Transverse colon (tissue), 4 donors: Measurements from ENCODE around the gene ANXA2R. TPM values are rescaled to one million over a fixed set of nuclear protein-coding genes. Genes with fewer than 3 reads are reported as not detected.
"Not testable (repeated sequence)": the region's sequence is repeated elsewhere in the genome, so short reads cannot be mapped to it uniquely, and the experiment has no call there.

Experiments
- DNase-seq: peaks from one replicate; pipeline ENCODE4 v3.0.0-alpha.2; 2019
- H3K27ac ChIP-seq, 4 donors: fragments of 200-600 bp; sonication (generic); 2 replicates each; pipeline ENCODE4 v1.5.1; 2016 to 2018; ENCODE audit warnings: inconsistent platforms in 4 of 4
- H3K27me3 ChIP-seq: fragments of 200-600 bp; sonication (generic); 2 replicates; pipeline ENCODE4 v1.5.1; 2017; ENCODE audit warnings: inconsistent platforms
- H3K36me3 ChIP-seq, 4 donors: fragments of 200-600 bp; sonication (generic); 2 replicates each; pipeline ENCODE4 v1.5.1; 2017 to 2019; ENCODE audit warnings: inconsistent platforms in 4 of 4
- H3K4me1 ChIP-seq, 4 donors: fragments of 200-600 bp; sonication (generic); 2 replicates each; pipeline ENCODE4 v1.5.1; 2017 to 2020; ENCODE audit warnings: inconsistent platforms in 4 of 4
- H3K4me3 ChIP-seq, 4 donors: fragments of 200-600 bp; sonication (generic); 1 replicate in 1 of 4; 2 replicates in 3 of 4; pipeline versions ENCODE4 v1.5.1 to v1.6.1; 2017 to 2019; ENCODE audit warnings: inconsistent platforms in 4 of 4
- H3K9me3 ChIP-seq, 2 donors: fragments of 200-600 bp; sonication (generic); 2 replicates each; pipeline ENCODE4 v1.5.1; 2017 to 2019; ENCODE audit warnings: inconsistent platforms in 2 of 2
- EP300 ChIP-seq: sonication (generic); formaldehyde crosslinking; IDR thresholded peaks from one replicate; pipeline ENCODE4 v1.6.1; 2017; ENCODE audit warnings: antibody characterized with exemption, low read depth
- POLR2A ChIP-seq: fragments of 450-650 bp; IDR thresholded peaks from one replicate; pipeline ENCODE4 v1.6.1; 2016; ENCODE audit warnings: antibody characterized with exemption, mild to moderate bottlenecking, moderate library complexity
- POLR2AphosphoS5 ChIP-seq, 3 donors: sonication (generic); formaldehyde crosslinking; IDR thresholded peaks; one replicate each; pipeline ENCODE4 v1.6.1; 2016; ENCODE audit warnings: antibody characterized with exemption in 3 of 3
- WGBS, 2 donors: methylation state at CpG; one replicate each; pipeline ENCODE4 v1.1.5; 2018; ENCODE audit warnings: low coverage in 1 of 2; 5-methylcytosine and 5-hydroxymethylcytosine counted together
- in situ Hi-C, 4 donors: fragments of 200-750 bp; cut with MboI; loops; one replicate each; pipeline versions ENCODE4 v1.15.0 to v1.15.1; 2017; ENCODE audit warnings: low sequenced_read_pairs in 3 of 4, low pct_ligation_motif_present in 1 of 4, low pct_unique_long_range_greater_than_20kb in 1 of 4
- intact Hi-C: fragments of 100-400 bp; cut with DNase I; formaldehyde crosslinking; loops from one replicate; pipeline ENCODE4 v1.15.1; 2023; ENCODE audit warnings: low total_unique reads
- total RNA-seq, 4 donors: library from RNA; depleted of rRNA; stranded (reverse); fragments of >200 nt; gene quantifications; one replicate each; pipeline ENCODE4 v1.1.0, GENCODE V29; 2016
- TF ChIP-seq, protein P1 (sequence below), 5 experiments: fragments of 200-600 bp in 3 of 5; fragments of 450-650 bp in 2 of 5; sonication (generic) in 3 of 5; IDR thresholded peaks; 1 replicate in 2 of 5; 2 replicates in 3 of 5; pipeline ENCODE4 v1.5.1; 2016 to 2017; ENCODE audit warnings: antibody characterized with exemption in 5 of 5, inconsistent platforms in 3 of 5, mild to moderate bottlenecking in 2 of 5, moderate library complexity in 1 of 5

ANXA2R gene
- total RNA-seq, 4 donors from 2014 or later, result 0.75 to 4.4 (median 2.0) TPM

GRCh38 chr5:43078956-43079355 lies 38.8 kb upstream of the ANXA2R start:
- Histone ChIP-seq H3K4me3 (no peak overlapping the region), H3K4me1 (no peaks in the 10 kb centered on the region), H3K36me3 (peaks cover 0 to 10% (median 0%) of the 10 kb centered on the region in 4 donors), H3K27me3 (no peaks in the 10 kb centered on the region), H3K9me3 (no peaks in the 10 kb centered on the region), H3K27ac (no peak overlapping the region)
- intact Hi-C loops (no loop called here), in situ Hi-C loops (no loop called here)
- no peak for DNase-seq
- TF ChIP-seq EP300 (no peak), POLR2AphosphoS5 (IDR thresholded peaks at IDR 0.05) (no peak), POLR2A (no peak)
- TF ChIP-seq, protein P1, sequence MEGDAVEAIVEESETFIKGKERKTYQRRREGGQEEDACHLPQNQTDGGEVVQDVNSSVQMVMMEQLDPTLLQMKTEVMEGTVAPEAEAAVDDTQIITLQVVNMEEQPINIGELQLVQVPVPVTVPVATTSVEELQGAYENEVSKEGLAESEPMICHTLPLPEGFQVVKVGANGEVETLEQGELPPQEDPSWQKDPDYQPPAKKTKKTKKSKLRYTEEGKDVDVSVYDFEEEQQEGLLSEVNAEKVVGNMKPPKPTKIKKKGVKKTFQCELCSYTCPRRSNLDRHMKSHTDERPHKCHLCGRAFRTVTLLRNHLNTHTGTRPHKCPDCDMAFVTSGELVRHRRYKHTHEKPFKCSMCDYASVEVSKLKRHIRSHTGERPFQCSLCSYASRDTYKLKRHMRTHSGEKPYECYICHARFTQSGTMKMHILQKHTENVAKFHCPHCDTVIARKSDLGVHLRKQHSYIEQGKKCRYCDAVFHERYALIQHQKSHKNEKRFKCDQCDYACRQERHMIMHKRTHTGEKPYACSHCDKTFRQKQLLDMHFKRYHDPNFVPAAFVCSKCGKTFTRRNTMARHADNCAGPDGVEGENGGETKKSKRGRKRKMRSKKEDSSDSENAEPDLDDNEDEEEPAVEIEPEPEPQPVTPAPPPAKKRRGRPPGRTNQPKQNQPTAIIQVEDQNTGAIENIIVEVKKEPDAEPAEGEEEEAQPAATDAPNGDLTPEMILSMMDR (IDR thresholded peaks at IDR 0.05), result no peak
- WGBS, 2 donors, result 92 to 95% methylated on average over 4 of the region's 4 CpGs

DNA sequence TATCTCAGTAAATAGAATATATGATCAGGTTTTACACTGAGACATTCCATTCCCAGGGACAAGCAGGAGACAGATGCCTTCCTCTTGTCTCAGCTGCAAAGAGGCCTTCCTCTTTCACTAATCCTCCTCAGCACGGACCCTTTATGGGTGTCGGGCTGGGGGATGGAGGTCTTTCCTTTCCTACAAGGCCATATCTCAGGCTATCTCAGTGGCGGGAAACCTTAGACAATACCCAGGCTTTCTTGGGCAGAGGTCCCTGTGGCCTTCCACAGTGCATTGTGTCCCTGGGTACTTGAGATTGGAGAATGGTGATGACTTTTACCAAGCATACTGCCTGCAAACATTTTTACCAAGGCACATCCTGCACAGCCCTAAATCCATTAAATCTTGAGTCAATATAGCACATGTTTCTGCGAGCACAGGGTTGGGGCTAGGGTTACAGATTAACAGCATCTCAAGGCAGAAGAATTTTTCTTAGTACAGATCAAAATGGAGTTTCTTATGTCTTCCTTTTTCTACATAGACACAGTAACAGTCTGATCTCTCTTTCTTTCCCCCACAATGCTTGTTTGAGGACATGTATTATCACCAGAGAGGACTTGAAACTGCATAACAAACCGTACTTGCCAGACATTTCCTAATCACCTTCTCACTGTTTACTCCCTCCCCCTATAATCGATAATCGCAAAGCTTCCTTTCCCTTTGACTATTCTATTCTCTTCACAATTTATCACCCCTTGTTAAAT lies 37.5 kb upstream of the ANXA2R start:
- in situ Hi-C loops, H3K27ac ChIP-seq, DNase-seq, intact Hi-C loops, H3K9me3 ChIP-seq, H3K4me3 ChIP-seq, H3K27me3 ChIP-seq, H3K4me1 ChIP-seq: not testable (repeated sequence)
- WGBS, 2 donors, result 69 to 84% methylated on average over 6 to 7 of the region's 7 CpGs
- peaks cover 0 to 10% (median 0%) of the 10 kb centered on the region in 4 donors for H3K36me3 ChIP-seq

GRCh38 chr5:43075319-43076293 lies 35.5 kb upstream of the ANXA2R start:
- WGBS, 2 donors, result 87% methylated on average over 12 of the region's 12 CpGs; no CpG with 5 or more reads in 1 of the 2 donors
- no peak for DNase-seq
- Histone ChIP-seq H3K36me3 (peaks cover 0 to 19% (median 5%) of the 10 kb centered on the region in 4 donors), H3K27me3 (no peaks in the 10 kb centered on the region), H3K9me3 (no peaks in the 10 kb centered on the region), H3K4me3 (no peak overlapping the region), H3K27ac (no peak overlapping the region), H3K4me1 (no peaks in the 10 kb centered on the region)
- intact Hi-C loops, result no loop called here
- in situ Hi-C loops, result no loop called here
- TF ChIP-seq POLR2A (no peak), POLR2AphosphoS5 (IDR thresholded peaks at IDR 0.05) (no peak), EP300 (no peak)
- TF ChIP-seq, protein P1 (IDR thresholded peaks at IDR 0.05), result no peak

DNA sequence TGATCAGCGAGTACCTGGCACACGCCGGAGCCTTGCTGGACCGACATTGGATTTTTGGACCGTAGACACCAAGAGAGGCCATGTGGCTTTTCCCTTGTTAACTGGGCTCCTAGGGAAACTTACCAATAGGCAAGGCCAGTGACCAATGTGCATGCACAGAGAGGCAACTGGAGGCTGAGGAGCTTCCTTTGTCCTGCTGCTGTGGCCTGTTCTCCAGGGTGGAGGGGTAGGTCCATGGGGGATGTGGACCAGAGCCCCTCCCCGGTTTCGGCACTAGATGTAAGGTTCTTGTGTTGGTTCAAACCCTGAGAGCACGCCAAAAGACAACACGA lies 34.8 kb upstream of the ANXA2R start:
- TF ChIP-seq POLR2AphosphoS5 (IDR thresholded peaks at IDR 0.05), result no peak
- no peak for TF ChIP-seq EP300
- TF ChIP-seq, protein P1 (IDR thresholded peaks at IDR 0.05), result no peak
- TF ChIP-seq POLR2A, result no peak
- Histone ChIP-seq H3K4me3 (no peak overlapping the region), H3K4me1 (peaks cover 0 to 4% (median 0%) of the 10 kb centered on the region in 4 donors), H3K27ac (no peak overlapping the region), H3K27me3 (no peaks in the 10 kb centered on the region), H3K9me3 (no peaks in the 10 kb centered on the region), H3K36me3 (peaks cover 0 to 14% (median 6%) of the 10 kb centered on the region in 4 donors)
- DNase-seq, result no peak
- in situ Hi-C loops, result loop anchor here in 1 of 4 donors (25.0 kb wide), 1 partner anchor 412 kb away; the partner anchor contains the start of gene TMEM267
- intact Hi-C loops, result no loop called here
- 98% methylated on average over 9 of the region's 9 CpGs; no CpG with 5 or more reads in 1 of the 2 donors for WGBS, 2 donors
